Ectodermal cell (in vitro differentiated cells): ENCODE data around the gene MRPL40.

ENCODE experiments used
- H3K27ac ChIP-seq: 2 replicates; pipeline ENCODE4 v1.7.0; 2013; ENCODE audit warnings: mild to moderate bottlenecking, low read depth, low read length; ENCODE audit not compliant: insufficient read depth, poor library complexity, severe bottlenecking
- H3K27me3 ChIP-seq: 2 replicates; pipeline ENCODE4 v1.7.0; 2013; ENCODE audit warnings: mild to moderate bottlenecking, low read length; ENCODE audit not compliant: insufficient read depth, control insufficient read depth, poor library complexity, severe bottlenecking
- H3K36me3 ChIP-seq: one replicate; pipeline ENCODE4 v1.7.0; 2013; ENCODE audit warnings: low read length; ENCODE audit not compliant: control insufficient read depth, insufficient read depth
- H3K4me1 ChIP-seq: one replicate; pipeline ENCODE4 v1.7.0; 2013; ENCODE audit warnings: low read length; ENCODE audit not compliant: control insufficient read depth, insufficient read depth
- H3K4me3 ChIP-seq: 2 replicates; pipeline ENCODE4 v1.7.0; 2013; ENCODE audit warnings: low read depth, low read length, control low read depth; ENCODE audit not compliant: insufficient read depth
- H3K9me3 ChIP-seq: 2 replicates; pipeline ENCODE4 v1.7.0; 2013; ENCODE audit warnings: mild to moderate bottlenecking, low read length, moderate library complexity; ENCODE audit not compliant: control insufficient read depth
- WGBS, 2 experiments: methylation state at CpG; one replicate each; pipeline ENCODE4 v1.1.7; 2013; ENCODE audit warnings: missing lambda C conversion rate in 2 of 2; 5-methylcytosine and 5-hydroxymethylcytosine counted together

MRPL40 gene

DNA sequence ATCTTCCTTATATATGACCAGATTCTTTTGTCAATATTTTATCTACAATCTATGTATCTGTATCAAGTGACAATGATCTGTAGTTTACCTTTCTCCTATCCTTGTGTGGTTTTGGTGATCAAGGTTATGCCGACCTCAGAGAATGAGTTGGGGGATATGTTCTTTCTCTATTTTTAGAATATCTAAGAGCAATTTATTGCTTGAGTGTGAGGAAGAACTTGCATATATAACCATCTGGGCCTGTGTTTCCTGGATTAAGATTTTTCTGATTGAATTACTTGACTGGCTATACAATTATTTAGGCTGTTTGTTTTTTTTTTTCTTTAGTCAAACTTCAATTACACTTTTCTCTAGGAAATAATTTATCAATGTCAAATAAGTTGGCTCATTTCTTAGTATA is 29.2 kb downstream of the MRPL40 start:
- WGBS, 2 experiments: 100% methylated on average over 1 of the region's 1 CpG; no CpG with 5 or more reads in 1 of the 2 experiments
- no peaks in the 10 kb centered on the region for H3K9me3 ChIP-seq
- no peak overlapping the region for H3K27ac ChIP-seq
- no peaks in the 10 kb centered on the region for H3K4me1 ChIP-seq
- no peak overlapping the region for H3K4me3 ChIP-seq
- no peaks in the 10 kb centered on the region for H3K27me3 ChIP-seq
- peaks cover 18% of the 10 kb centered on the region for H3K36me3 ChIP-seq

DNA sequence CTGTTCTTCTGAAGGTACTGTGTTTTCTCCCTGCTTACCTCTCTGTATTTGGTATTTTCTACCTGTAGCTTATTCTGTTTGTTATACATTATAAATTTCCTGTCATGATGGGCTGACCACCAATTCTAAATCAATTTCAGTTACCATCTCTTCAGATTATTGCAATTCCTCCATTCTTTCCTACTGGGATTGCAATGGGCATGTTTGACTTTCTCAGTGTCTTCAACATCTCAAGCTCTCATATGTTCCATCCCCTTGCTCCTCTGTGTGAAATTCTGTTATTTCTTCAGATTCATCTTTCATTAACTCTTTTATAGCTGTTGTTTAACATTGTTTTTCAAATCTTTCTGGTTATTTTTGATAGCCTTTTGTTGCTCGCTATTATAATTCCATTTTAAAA is 30.7 kb downstream of the MRPL40 start:
- Histone ChIP-seq H3K27me3 (no peaks in the 10 kb centered on the region), H3K27ac (no peak overlapping the region), H3K4me1 (no peaks in the 10 kb centered on the region), H3K4me3 (no peak overlapping the region), H3K9me3 (no peaks in the 10 kb centered on the region), H3K36me3 (peaks cover 28% of the 10 kb centered on the region)
- WGBS, 2 experiments: no CpG with 5 or more reads among the region's 1 CpG

DNA sequence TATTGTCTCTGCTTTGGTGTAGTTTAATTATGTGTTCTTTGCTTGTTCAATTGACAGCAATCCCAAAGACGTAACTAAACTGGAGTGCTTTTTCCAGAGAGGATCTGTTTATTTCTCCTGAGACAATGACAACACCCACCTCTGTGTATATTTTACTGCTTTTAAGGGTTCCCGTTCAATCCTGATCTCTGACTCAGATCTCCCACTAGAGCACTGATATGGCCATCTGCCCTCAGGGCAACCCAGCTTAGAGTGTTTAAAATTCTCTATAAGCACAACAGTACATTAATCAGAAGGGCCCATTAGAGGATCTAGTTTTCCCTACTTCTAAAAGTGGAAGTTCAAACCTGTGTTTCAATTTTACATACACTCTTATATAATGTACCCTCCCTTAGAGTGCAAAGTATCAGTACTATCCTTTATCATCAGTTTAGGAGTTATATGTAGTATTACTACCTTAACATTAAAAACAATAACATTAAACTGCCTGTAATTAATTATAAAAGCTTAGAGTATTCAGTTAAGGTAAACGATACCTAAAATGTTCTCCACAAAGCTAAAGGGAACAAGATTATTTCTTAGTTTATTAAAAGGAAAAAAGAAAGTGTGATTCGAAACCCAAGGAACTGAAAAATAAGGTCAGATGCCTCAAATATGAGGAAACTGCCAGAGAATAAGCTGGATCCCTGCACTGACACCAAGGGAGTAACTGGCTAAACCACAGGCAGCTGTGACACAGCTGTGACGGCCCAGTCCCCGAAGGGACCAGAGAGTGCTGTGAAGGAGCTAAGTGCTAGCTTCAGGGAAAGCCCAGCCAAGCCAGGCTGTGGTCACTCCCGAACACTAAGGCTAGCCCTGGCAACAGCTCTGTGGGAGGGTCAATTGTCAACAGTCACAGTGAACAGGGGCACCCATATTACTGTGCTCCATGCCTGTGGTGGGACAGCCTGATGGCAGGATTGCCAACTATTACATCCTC is 31.4 kb downstream of the MRPL40 start:
- H3K27ac ChIP-seq: no peak overlapping the region
- WGBS, 2 experiments: 84 to 87% methylated on average over 7 of the region's 7 CpGs
- H3K4me3 ChIP-seq: no peak overlapping the region
- H3K36me3 ChIP-seq: peaks cover 33% of the 10 kb centered on the region
- no peaks in the 10 kb centered on the region for H3K27me3 ChIP-seq
- no peaks in the 10 kb centered on the region for H3K9me3 ChIP-seq
- H3K4me1 ChIP-seq: no peaks in the 10 kb centered on the region

DNA sequence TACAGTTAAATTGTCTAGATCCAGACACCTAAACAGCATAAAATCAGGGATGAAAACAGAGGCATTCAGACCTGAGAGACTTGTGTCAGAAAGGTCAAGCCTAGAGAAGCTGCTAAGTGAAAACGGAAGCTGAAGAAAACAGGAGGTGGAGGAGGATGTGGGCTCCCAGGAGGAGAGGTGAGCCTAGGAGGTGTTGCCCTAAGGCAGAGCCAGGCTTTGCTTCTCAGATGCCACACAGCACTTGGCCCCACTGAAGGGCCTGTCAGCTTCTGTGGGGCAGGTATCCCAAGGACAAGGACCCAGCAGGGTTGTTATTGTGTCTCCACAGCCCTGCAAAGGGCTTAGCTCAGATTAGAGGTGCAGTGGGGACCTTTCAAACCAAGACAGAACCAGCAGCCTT is 32.2 kb downstream of the MRPL40 start:
- Histone ChIP-seq H3K36me3 (peaks cover 41% of the 10 kb centered on the region), H3K9me3 (no peaks in the 10 kb centered on the region), H3K27me3 (no peaks in the 10 kb centered on the region), H3K27ac (no peak overlapping the region), H3K4me3 (no peak overlapping the region), H3K4me1 (no peaks in the 10 kb centered on the region)
- 92 to 96% methylated on average over 1 of the region's 1 CpG for WGBS, 2 experiments

DNA sequence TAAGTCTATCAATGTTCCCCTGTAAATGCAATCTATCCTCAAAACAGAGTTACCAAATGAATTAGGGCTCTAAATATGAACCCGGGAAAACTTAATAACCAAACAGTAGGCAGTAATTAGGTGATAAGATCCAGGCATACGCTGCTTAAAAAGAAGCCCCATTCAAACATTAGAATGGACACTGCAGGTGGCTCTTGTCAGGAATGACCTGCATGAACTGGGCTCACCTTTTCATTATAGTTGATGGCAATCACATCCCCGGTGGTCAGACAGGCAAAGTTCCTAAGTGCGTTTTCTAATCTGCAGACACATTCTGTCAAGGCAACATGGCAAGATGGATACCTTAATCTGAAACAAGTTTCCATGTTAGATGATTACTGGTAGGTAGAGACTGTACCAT is 32.6 kb downstream of the MRPL40 start:
- Histone ChIP-seq H3K4me3 (no peak overlapping the region), H3K9me3 (no peaks in the 10 kb centered on the region), H3K4me1 (no peaks in the 10 kb centered on the region), H3K27ac (no peak overlapping the region), H3K27me3 (no peaks in the 10 kb centered on the region), H3K36me3 (peaks cover 41% of the 10 kb centered on the region)
- 94 to 95% methylated on average over 4 of the region's 4 CpGs for WGBS, 2 experiments

DNA sequence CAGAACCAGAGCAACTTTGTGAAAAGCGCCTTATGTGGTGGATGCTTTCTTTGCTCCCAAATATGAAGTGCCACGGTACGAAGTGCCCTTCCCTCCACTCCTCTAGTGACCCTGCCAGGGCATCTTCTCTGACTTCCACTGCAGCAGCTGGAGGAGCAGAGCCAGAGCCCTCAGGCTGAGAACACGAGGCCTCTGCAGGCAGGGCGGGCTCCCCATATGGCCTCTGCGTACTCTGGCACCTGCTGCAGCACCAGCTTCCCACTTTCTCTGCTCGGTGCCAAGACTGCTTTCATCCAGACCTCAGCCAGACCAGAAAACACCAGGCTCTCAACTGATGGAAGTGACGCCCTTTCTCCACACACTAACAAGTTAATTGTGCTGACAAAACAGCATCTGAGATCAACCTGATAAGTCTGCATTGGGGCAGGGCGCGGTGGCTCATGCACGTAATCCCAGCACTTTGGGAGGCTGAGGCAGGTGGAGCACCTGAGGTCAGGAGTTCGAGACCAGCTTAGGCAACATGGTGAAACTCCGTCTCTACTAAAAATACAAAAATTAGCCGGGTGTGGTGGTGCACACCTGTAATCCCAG is 33.9 kb downstream of the MRPL40 start:
- 91 to 95% methylated on average over 14 of the region's 14 CpGs for WGBS, 2 experiments
- Histone ChIP-seq H3K27ac (no peak overlapping the region), H3K9me3 (no peaks in the 10 kb centered on the region), H3K27me3 (no peaks in the 10 kb centered on the region), H3K4me1 (no peaks in the 10 kb centered on the region), H3K36me3 (peaks cover 46% of the 10 kb centered on the region), H3K4me3 (no peak overlapping the region)

DNA sequence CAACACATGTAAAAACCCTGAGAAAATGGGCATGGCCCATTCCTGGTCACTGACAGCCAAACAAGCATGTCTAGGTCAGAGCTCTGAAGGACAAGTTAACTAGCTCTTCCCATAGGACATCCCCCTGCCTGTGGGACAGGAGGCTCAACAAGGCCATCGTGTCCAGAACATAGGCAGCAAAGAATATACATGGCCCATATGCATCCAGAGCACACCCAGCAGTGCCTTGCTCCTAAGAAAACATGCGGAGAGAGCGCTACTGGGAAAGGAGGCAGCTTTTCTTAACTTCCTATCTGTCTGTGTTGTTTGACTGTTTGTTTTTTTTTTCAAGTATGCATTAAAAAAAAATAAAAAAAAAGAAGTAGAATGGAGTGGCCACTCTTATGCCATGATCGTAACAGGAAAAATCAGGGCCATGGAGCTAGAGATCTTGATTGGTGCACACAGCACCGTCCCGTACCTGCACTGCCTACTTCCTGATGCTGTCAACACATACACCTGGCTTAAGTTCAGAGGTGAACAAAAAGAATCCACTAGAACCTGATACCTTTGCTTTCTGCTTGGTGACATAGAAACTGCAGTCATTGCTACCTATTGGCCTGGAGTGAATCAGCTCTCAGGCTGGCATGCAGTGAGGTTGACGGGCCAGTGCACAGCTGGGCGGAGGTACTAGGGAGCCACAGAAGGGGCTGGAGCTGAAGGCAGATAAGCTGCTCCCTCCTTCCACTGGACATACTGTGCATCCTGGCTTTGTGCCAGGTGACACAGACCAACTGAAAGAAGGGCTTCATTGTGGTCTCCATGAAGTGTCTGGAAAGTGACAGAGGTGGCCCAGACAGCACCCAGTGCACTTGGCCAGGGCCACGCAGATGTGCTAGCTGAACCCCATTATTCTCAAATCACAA is 34.8 kb downstream of the MRPL40 start:
- Histone ChIP-seq H3K36me3 (peaks cover 51% of the 10 kb centered on the region), H3K4me1 (no peaks in the 10 kb centered on the region), H3K4me3 (no peak overlapping the region), H3K27ac (no peak overlapping the region), H3K9me3 (no peaks in the 10 kb centered on the region), H3K27me3 (no peaks in the 10 kb centered on the region)
- WGBS, 2 experiments: 95 to 97% methylated on average over 9 of the region's 9 CpGs

DNA sequence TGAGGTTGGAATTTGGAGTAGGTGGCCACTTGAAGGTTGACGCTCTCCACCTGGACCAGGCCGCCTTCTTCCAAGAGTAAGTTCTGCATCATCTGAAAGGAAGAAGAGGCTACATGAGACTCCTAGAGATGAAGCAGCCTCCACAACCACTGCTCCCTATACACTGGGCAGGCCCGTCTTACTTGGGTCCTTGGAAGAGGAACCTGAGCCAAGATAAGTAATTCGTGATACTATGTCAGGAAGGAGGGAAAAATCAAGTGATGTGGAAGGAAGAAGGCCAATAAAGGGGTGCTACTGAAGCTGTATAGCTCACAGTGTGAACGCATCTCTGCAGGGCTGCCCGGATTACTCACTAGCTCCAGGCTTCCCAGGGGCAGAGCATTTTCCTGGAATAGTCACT is 35.6 kb downstream of the MRPL40 start:
- Histone ChIP-seq H3K36me3 (peaks cover 51% of the 10 kb centered on the region), H3K27ac (no peak overlapping the region), H3K4me3 (no peak overlapping the region), H3K9me3 (no peaks in the 10 kb centered on the region), H3K27me3 (no peaks in the 10 kb centered on the region), H3K4me1 (no peaks in the 10 kb centered on the region)
- 93 to 96% methylated on average over 6 of the region's 6 CpGs for WGBS, 2 experiments

DNA sequence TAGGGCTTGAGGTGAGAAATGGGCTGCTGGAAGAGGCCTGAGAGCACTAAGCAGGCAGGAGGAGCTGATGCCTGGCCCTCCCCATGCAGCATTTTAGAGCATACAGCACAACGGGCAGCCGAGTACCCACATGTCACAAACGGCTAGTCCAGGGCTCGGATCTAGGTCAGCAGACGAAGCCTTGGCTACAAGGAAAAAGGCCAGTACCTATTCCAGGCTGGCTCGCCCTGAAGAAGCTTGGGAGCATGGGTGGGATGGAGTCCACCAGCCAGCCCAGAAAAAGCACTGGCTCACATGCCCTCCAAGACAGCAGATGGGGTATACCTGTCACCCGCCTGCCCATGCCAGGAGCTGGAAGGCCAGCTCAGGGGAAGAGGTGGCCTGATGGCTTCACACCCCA is 37.1 kb downstream of the MRPL40 start:
- Histone ChIP-seq H3K36me3 (peaks cover 47% of the 10 kb centered on the region), H3K4me1 (no peaks in the 10 kb centered on the region), H3K9me3 (no peaks in the 10 kb centered on the region), H3K27ac (no peak overlapping the region), H3K4me3 (no peak overlapping the region), H3K27me3 (no peaks in the 10 kb centered on the region)
- 93 to 96% methylated on average over 7 of the region's 7 CpGs for WGBS, 2 experiments

DNA sequence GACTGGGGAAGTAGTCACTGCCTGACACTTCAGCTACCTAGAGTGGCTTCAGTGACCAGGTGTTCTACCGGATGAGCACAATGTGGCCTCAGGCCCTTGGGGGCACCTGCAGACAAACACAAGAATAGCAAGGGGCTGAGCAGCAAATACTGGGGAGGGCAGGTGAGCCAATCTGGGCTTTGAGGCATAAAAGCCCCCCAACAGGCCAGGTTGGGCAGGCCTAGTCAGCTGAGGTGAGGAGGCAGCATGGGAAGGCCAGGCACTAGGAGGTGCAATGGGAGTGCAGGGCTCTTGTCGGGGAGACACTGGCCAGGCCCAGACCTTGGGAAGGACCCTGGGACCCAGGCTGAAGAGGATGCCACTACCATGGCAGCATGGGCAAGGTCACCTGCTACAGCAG is 37.7 kb downstream of the MRPL40 start:
- H3K9me3 ChIP-seq: no peaks in the 10 kb centered on the region
- H3K27me3 ChIP-seq: no peaks in the 10 kb centered on the region
- H3K4me1 ChIP-seq: no peaks in the 10 kb centered on the region
- H3K36me3 ChIP-seq: peaks cover 41% of the 10 kb centered on the region
- WGBS, 2 experiments: 92 to 95% methylated on average over 2 of the region's 2 CpGs
- no peak overlapping the region for H3K27ac ChIP-seq
- no peak overlapping the region for H3K4me3 ChIP-seq
